ENCODE data around the gene GSTO1.

GSTO1 gene

GRCh38 chr10:104309980-104310978 lies 55.6 kb downstream of the GSTO1 start:
- no peak for DNase-seq (ENCODE audit: extremely low spot score)
- TF ChIP-seq CTCF (IDR thresholded peaks at IDR 0.05; ENCODE audit: control extremely low read depth, extremely low read depth, low read depth, missing control alignments): no peak
- CTCF ChIA-PET: interaction anchor here (1.3 to 8.3 kb wide), 5 partner anchors 17 to 38 kb away, joined by 4 to 215 read pairs (median 61); partner anchors contain the start of gene ITPRIP
- POLR2A ChIA-PET: no interaction called here

- CTCF ChIA-PET: interaction anchor here (0.8 to 4.4 kb wide), 6 partner anchors 8 to 43 kb away, joined by 3 to 57 read pairs (median 4); partner anchors contain the start of gene CFAP58
- TF ChIP-seq CTCF (IDR thresholded peaks at IDR 0.05; ENCODE audit: control extremely low read depth, extremely low read depth, low read depth, missing control alignments): no peak
- POLR2A ChIA-PET: no interaction called here
- DNase-seq (ENCODE audit: extremely low spot score): no peak
Measured at GRCh38 chr10:104311184-104311720, 56.6 kb downstream of the GSTO1 start.

- no peak for TF ChIP-seq CTCF (IDR thresholded peaks at IDR 0.05; ENCODE audit: control extremely low read depth, extremely low read depth, low read depth, missing control alignments)
- CTCF ChIA-PET: interaction anchor here (1.0 to 5.6 kb wide), 6 partner anchors 9 to 39 kb away, joined by 3 to 57 read pairs (median 10); partner anchors contain the start of genes CFAP58 and ITPRIP
- POLR2A ChIA-PET: no interaction called here
- no peak for DNase-seq (ENCODE audit: extremely low spot score)
Measured at GRCh38 chr10:104314591-104315485, 60.1 kb downstream of the GSTO1 start.

GRCh38 chr10:104315486-104315921 lies 60.8 kb downstream of the GSTO1 start:
- CTCF ChIA-PET: interaction anchor here (1.7 to 5.6 kb wide), 3 partner anchors 9 to 38 kb away, joined by 6 to 50 read pairs (median 13); partner anchors contain the start of gene CFAP58
- POLR2A ChIA-PET: no interaction called here
- no peak for TF ChIP-seq CTCF (IDR thresholded peaks at IDR 0.05; ENCODE audit: control extremely low read depth, extremely low read depth, low read depth, missing control alignments)
- DNase-seq (ENCODE audit: extremely low spot score): no peak

GRCh38 chr10:104316321-104317099 lies 61.8 kb downstream of the GSTO1 start:
- DNase-seq (ENCODE audit: extremely low spot score): no peak
- CTCF ChIA-PET: interaction anchor here (1.1 to 5.6 kb wide), 4 partner anchors 10 to 37 kb away, joined by 3 to 50 read pairs (median 10); partner anchors contain the start of gene CFAP58
- POLR2A ChIA-PET: no interaction called here
- TF ChIP-seq CTCF (IDR thresholded peaks at IDR 0.05; ENCODE audit: control extremely low read depth, extremely low read depth, low read depth, missing control alignments): no peak

Data from GM10248 (cell line).